Small intestine (tissue), 7 donors: Measurements from ENCODE around the gene IL1RAPL1. TPM values are rescaled to one million over a fixed set of nuclear protein-coding genes. Genes with fewer than 3 reads are reported as not detected.

Experiments
- DNase-seq, 2 donors: peaks; one replicate each; pipeline versions ENCODE4 v3.0.0 to v3.0.0-alpha.2; 2013
- FAIRE-seq: peaks from 2 replicates; lab custom pipeline; 2012; peaks lifted over from hg19 to GRCh38; lab: Jason Lieb, UNC
- H3K27ac ChIP-seq, 3 donors: one replicate each; pipeline ENCODE4 v1.5.1; 2013; ENCODE audit warnings: low read length in 2 of 3, mild to moderate bottlenecking in 2 of 3, control low read depth in 1 of 3, inconsistent platforms in 1 of 3, low read depth in 1 of 3, moderate library complexity in 1 of 3
- H3K27me3 ChIP-seq, 3 donors: one replicate each; pipeline ENCODE4 v1.6.1; 2013; ENCODE audit warnings: low read length in 3 of 3, inconsistent platforms in 1 of 3; ENCODE audit not compliant: control insufficient read depth in 3 of 3, insufficient read depth in 3 of 3
- H3K36me3 ChIP-seq, 3 donors: one replicate each; pipeline ENCODE4 v1.6.1; 2013; ENCODE audit warnings: low read length in 3 of 3, inconsistent platforms in 1 of 3, low read depth in 1 of 3, mild to moderate bottlenecking in 1 of 3, moderate library complexity in 1 of 3; ENCODE audit not compliant: control insufficient read depth in 3 of 3, insufficient read depth in 2 of 3
- H3K4me1 ChIP-seq, 3 donors: one replicate each; pipeline ENCODE4 v1.6.1; 2013; ENCODE audit warnings: low read length in 2 of 3, inconsistent platforms in 1 of 3, low read depth in 1 of 3, mild to moderate bottlenecking in 1 of 3, moderate library complexity in 1 of 3; ENCODE audit not compliant: control insufficient read depth in 3 of 3, insufficient read depth in 2 of 3
- H3K4me3 ChIP-seq, 3 donors: one replicate each; pipeline ENCODE4 v1.5.1; 2013; ENCODE audit warnings: low read length in 3 of 3, control low read depth in 1 of 3, inconsistent platforms in 1 of 3, low read depth in 1 of 3, mild to moderate bottlenecking in 1 of 3, moderate library complexity in 1 of 3
- H3K9me3 ChIP-seq, 2 donors: one replicate each; pipeline ENCODE4 v1.6.1; 2013; ENCODE audit warnings: low read depth in 1 of 2, low read length in 1 of 2; ENCODE audit not compliant: control insufficient read depth in 2 of 2, insufficient read depth in 1 of 2
- WGBS, 3 donors: extraction: QIAGEN DNeasy Blood & Tissue Kit; methylation state at CpG; one replicate each; pipeline ENCODE4 v1.1.7; 2013; 5-methylcytosine and 5-hydroxymethylcytosine counted together
- polyA plus RNA-seq, 4 donors: library from polyadenylated mRNA; stranded (reverse) in 3 of 4; unstranded in 1 of 4; fragments of 200-250 nt in 3 of 4; fragments of 120-200 nt in 1 of 4; gene quantifications; one replicate each; pipeline versions ENCODE4 v1.2.1 to v1.2.3, GENCODE V29; 2013
- donor health status: healthy with polysubstance abuse.
- donor health status: control.
- donor health status: control.
- donor health status: Bipolar disorder and iron deficiency.
- donor health status: healthy.

The IL1RAPL1 gene
- polyA plus RNA-seq, 4 donors = 0.04 to 0.27 TPM; not detected in 2

- DNase-seq (no peak), FAIRE-seq (no peak)
- no peaks in the 10 kb centered on the region for H3K36me3 ChIP-seq
- H3K27me3 ChIP-seq = no peaks in the 10 kb centered on the region
- no peak overlapping the region for H3K27ac ChIP-seq
- H3K9me3 ChIP-seq = no peaks in the 10 kb centered on the region
- no peak overlapping the region for H3K4me3 ChIP-seq
- H3K4me1 ChIP-seq = no peaks in the 10 kb centered on the region
Measured at GRCh38 chrX:29858714-29859113, 1271.5 kb downstream of the IL1RAPL1 start.

GRCh38 chrX:29862126-29862677 lies 1275.0 kb downstream of the IL1RAPL1 start:
- Histone ChIP-seq H3K9me3 (no peaks in the 10 kb centered on the region), H3K36me3 (no peaks in the 10 kb centered on the region), H3K4me1 (no peaks in the 10 kb centered on the region), H3K27ac (no peak overlapping the region), H3K27me3 (no peaks in the 10 kb centered on the region), H3K4me3 (no peak overlapping the region)
- WGBS, 3 donors = 63 to 86% (median 70%) methylated on average over 7 of the region's 7 CpGs
- DNase-seq = no peak
- no peak for FAIRE-seq

GRCh38 chrX:29867971-29868370 lies 1280.7 kb downstream of the IL1RAPL1 start:
- no peaks in the 10 kb centered on the region for H3K27me3 ChIP-seq

GRCh38 chrX:29869837-29870236 lies 1282.6 kb downstream of the IL1RAPL1 start:
- Histone ChIP-seq H3K9me3 (no peaks in the 10 kb centered on the region), H3K27ac (no peak overlapping the region), H3K4me1 (no peaks in the 10 kb centered on the region), H3K27me3 (no peaks in the 10 kb centered on the region), H3K36me3 (no peaks in the 10 kb centered on the region), H3K4me3 (no peak overlapping the region)
- FAIRE-seq (no peak), DNase-seq (no peak)
- 85 to 96% (median 87%) methylated on average over 1 of the region's 1 CpG for WGBS, 3 donors

More at GRCh38 chrX:29867971-29868370, 1280.7 kb downstream of the IL1RAPL1 start:
- no peak for FAIRE-seq
- Histone ChIP-seq H3K27ac (no peak overlapping the region), H3K36me3 (no peaks in the 10 kb centered on the region), H3K4me3 (no peak overlapping the region), H3K9me3 (no peaks in the 10 kb centered on the region), H3K4me1 (no peaks in the 10 kb centered on the region)
- DNase-seq = no peak
- WGBS, 3 donors = 77 to 89% (median 81%) methylated on average over 4 of the region's 4 CpGs

GRCh38 chrX:29870608-29871007 lies 1283.4 kb downstream of the IL1RAPL1 start:
- no peaks in the 10 kb centered on the region for H3K9me3 ChIP-seq
- no peak for FAIRE-seq

GRCh38 chrX:29872831-29873230 lies 1285.6 kb downstream of the IL1RAPL1 start:
- Histone ChIP-seq H3K4me3 (no peak overlapping the region), H3K27ac (no peak overlapping the region), H3K4me1 (no peaks in the 10 kb centered on the region), H3K27me3 (no peaks in the 10 kb centered on the region), H3K36me3 (no peaks in the 10 kb centered on the region), H3K9me3 (no peaks in the 10 kb centered on the region)
- DNase-seq (no peak), FAIRE-seq (no peak)
- WGBS, 3 donors = 70 to 92% (median 80%) methylated on average over 2 of the region's 2 CpGs

More at GRCh38 chrX:29870608-29871007, 1283.4 kb downstream of the IL1RAPL1 start:
- DNase-seq = no peak
- no peaks in the 10 kb centered on the region for H3K36me3 ChIP-seq
- H3K27me3 ChIP-seq = no peaks in the 10 kb centered on the region
- H3K4me1 ChIP-seq = no peaks in the 10 kb centered on the region
- 76 to 83% (median 78%) methylated on average over 3 of the region's 3 CpGs for WGBS, 3 donors
- H3K4me3 ChIP-seq = no peak overlapping the region
- H3K27ac ChIP-seq = no peak overlapping the region

- Histone ChIP-seq H3K36me3 (no peaks in the 10 kb centered on the region), H3K4me1 (no peaks in the 10 kb centered on the region), H3K27me3 (no peaks in the 10 kb centered on the region), H3K27ac (no peak overlapping the region), H3K9me3 (no peaks in the 10 kb centered on the region), H3K4me3 (no peak overlapping the region)
- FAIRE-seq (no peak), DNase-seq (no peak)
- WGBS, 3 donors = 50 to 84% (median 65%) methylated on average over 4 of the region's 4 CpGs
Measured at GRCh38 chrX:29876733-29877132, 1289.5 kb downstream of the IL1RAPL1 start.

- Histone ChIP-seq H3K27me3 (no peaks in the 10 kb centered on the region), H3K36me3 (no peaks in the 10 kb centered on the region), H3K4me3 (no peak overlapping the region), H3K9me3 (no peaks in the 10 kb centered on the region), H3K27ac (no peak overlapping the region), H3K4me1 (no peaks in the 10 kb centered on the region)
- FAIRE-seq = no peak
- 67 to 87% (median 81%) methylated on average over 3 of the region's 3 CpGs for WGBS, 3 donors
- DNase-seq = no peak
Measured at GRCh38 chrX:29880977-29881376, 1293.7 kb downstream of the IL1RAPL1 start.

- no peaks in the 10 kb centered on the region for H3K9me3 ChIP-seq
- no peak overlapping the region for H3K27ac ChIP-seq
- no peaks in the 10 kb centered on the region for H3K4me1 ChIP-seq
- no peaks in the 10 kb centered on the region for H3K36me3 ChIP-seq
- no peak for FAIRE-seq
- H3K4me3 ChIP-seq = no peak overlapping the region
- no peak for DNase-seq
- no peaks in the 10 kb centered on the region for H3K27me3 ChIP-seq
- WGBS, 3 donors = 75 to 98% (median 93%) methylated on average over 2 of the region's 2 CpGs
Measured at GRCh38 chrX:29890004-29890403, 1302.8 kb downstream of the IL1RAPL1 start.
